Peyer's patch (tissue), 4 donors: ENCODE measurements around the gene SLC26A11.

ENCODE experiments used
- POLR2A ChIP-seq, 2 donors: fragments of 450-650 bp; IDR thresholded peaks; one replicate each; pipeline ENCODE4 v1.5.1; 2017; ENCODE audit warnings: antibody characterized with exemption in 2 of 2, mild to moderate bottlenecking in 2 of 2, moderate library complexity in 2 of 2
- TF ChIP-seq, protein P1 (sequence below), 6 experiments: fragments of 450-650 bp in 4 of 6; fragments of 200-600 bp in 2 of 6; sonication (generic) in 1 of 6; IDR thresholded peaks; one replicate each; pipeline ENCODE4 v1.5.1; 2017 to 2019; ENCODE audit warnings: antibody characterized with exemption in 6 of 6, mild to moderate bottlenecking in 3 of 6, moderate library complexity in 1 of 6

GRCh38 chr17:80218391-80218790 lies 1.8 kb upstream of the SLC26A11 start:
- TF ChIP-seq, protein P1, sequence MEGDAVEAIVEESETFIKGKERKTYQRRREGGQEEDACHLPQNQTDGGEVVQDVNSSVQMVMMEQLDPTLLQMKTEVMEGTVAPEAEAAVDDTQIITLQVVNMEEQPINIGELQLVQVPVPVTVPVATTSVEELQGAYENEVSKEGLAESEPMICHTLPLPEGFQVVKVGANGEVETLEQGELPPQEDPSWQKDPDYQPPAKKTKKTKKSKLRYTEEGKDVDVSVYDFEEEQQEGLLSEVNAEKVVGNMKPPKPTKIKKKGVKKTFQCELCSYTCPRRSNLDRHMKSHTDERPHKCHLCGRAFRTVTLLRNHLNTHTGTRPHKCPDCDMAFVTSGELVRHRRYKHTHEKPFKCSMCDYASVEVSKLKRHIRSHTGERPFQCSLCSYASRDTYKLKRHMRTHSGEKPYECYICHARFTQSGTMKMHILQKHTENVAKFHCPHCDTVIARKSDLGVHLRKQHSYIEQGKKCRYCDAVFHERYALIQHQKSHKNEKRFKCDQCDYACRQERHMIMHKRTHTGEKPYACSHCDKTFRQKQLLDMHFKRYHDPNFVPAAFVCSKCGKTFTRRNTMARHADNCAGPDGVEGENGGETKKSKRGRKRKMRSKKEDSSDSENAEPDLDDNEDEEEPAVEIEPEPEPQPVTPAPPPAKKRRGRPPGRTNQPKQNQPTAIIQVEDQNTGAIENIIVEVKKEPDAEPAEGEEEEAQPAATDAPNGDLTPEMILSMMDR (IDR thresholded peaks at IDR 0.05): no peak
- no peak for TF ChIP-seq POLR2A (IDR thresholded peaks at IDR 0.05)
